BJ (cell line): ENCODE measurements around the gene RBMS3. TPM values are rescaled to one million over a fixed set of nuclear protein-coding genes. Genes with fewer than 3 reads are reported as not detected.

ENCODE experiments used
- CTCF ChIA-PET: fragments of 350-600 bp; formaldehyde crosslinking; extraction: SDS; loops from one replicate; lab custom pipeline; 2021; ENCODE audit warnings: antibody characterized with exemption, inconsistent platforms; lab: Yijun Ruan, JAX
- POLR2A ChIA-PET: fragments of 300-600 bp; sonication (Branson Sonifier 250); formaldehyde crosslinking; extraction: SDS; loops from one replicate; lab custom pipeline; 2021; ENCODE audit warnings: antibody characterized with exemption; lab: Charles Lee
- DNase-seq: peaks from one replicate; pipeline ENCODE4 v3.0.0-alpha.2; 2011; ENCODE audit warnings: low read depth
- H3K27me3 ChIP-seq: 2 replicates; pipeline ENCODE4 v1.6.0; 2011; ENCODE audit warnings: low read length; ENCODE audit not compliant: control insufficient read depth, insufficient read depth
- H3K36me3 ChIP-seq: 2 replicates; pipeline ENCODE4 v1.5.1; 2011; ENCODE audit warnings: low read length; ENCODE audit not compliant: control insufficient read depth, insufficient read depth
- H3K4me3 ChIP-seq: 2 replicates; pipeline ENCODE4 v1.5.1; 2011; ENCODE audit warnings: low read depth, mild to moderate bottlenecking, control low read depth, low read length
- CTCF ChIP-seq: IDR thresholded peaks from 2 replicates; pipeline ENCODE4 v1.5.1; 2011; ENCODE audit warnings: low read depth, mild to moderate bottlenecking, control low read depth, inconsistent platforms, low read length, moderate library complexity; ENCODE audit not compliant: insufficient read depth
- polyA plus RNA-seq: library from polyadenylated mRNA; depleted of rRNA; stranded (reverse); fragments of >200 nt; gene quantifications from 2 replicates; pipeline ENCODE4 v1.2.3, GENCODE V29; 2011

Gene RBMS3
- polyA plus RNA-seq, 1 experiment = 14.5 TPM

DNA sequence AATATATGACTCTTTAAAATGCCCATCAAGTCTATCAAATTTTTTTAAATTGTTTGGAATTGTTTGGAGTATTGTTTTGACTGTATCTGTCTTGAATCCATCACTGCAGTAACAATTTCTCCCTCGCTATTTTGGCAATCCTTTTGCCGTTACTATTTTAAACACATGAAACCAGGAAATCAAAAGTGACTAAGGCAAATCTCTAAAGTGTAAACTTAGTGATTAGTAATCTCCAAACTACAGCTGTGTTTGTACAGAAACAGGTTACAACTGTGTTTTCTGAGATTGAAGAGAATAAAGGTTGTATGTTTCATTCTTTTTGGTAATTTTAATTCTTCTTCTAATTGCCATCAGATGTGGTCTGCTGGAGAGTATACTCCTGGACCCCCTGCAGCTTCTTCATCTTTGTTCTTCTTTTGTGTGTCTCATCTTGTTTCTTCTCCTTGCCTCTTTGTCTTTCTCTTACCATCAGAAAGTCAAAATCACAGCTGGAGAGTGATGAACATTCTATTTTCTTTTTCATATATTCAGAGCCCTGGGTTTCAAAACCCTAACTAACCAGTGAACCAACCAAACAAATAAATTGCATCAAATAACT is 465.4 kb downstream of the RBMS3 start:
- no peak overlapping the region for H3K4me3 ChIP-seq
- H3K27me3 ChIP-seq = no peaks in the 10 kb centered on the region
- H3K36me3 ChIP-seq = peaks cover 2% of the 10 kb centered on the region; the same call in 1 of the 2 replicates
- DNase-seq = no peak
- POLR2A ChIA-PET = no interaction called here
- CTCF ChIA-PET = no interaction called here
- TF ChIP-seq CTCF = no peak

- no peak for DNase-seq
- no peaks in the 10 kb centered on the region for H3K36me3 ChIP-seq
- H3K27me3 ChIP-seq = no peaks in the 10 kb centered on the region
- ChIA-PET CTCF (no interaction called here), POLR2A (no interaction called here)
- no peak for TF ChIP-seq CTCF
- no peak overlapping the region for H3K4me3 ChIP-seq
Measured at GRCh38 chr3:29747991-29748390, 467.1 kb downstream of the RBMS3 start.

DNA sequence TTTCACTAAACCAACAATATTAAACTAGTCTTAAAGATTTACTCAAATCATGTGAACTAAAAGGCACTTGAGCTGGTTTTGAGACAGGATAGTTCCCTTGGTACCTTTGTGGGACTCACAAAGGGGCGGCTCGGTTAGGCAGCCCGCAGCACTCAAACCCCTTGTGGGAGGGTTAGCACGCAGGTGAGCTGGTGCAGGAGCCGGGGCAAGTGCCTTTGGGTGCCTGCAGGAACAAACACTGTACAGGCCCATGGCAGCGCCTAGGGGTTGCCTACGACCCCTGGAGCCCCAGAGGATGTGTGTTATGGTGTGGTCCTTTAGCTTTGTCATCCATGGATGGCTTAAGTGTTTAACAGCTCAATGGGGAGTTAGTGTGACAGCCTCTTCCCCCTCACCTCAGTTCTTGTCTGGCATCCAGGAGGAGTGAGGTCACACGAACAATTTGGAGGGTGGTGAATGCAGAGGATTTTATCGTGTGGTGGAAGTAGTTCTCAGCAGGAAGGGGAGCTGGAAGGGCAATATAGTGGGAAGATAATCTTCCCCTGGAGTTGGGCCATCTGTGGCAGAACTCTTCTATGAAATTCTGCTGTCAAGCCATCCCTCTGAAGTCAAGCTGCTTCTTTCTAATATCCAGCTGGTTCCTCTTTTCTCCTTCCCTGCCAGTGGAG is 470.9 kb downstream of the RBMS3 start:
- DNase-seq = no peak
- Histone ChIP-seq H3K4me3 (no peak overlapping the region), H3K36me3 (no peaks in the 10 kb centered on the region), H3K27me3 (no peaks in the 10 kb centered on the region)
- no peak for TF ChIP-seq CTCF
- ChIA-PET POLR2A (no interaction called here), CTCF (no interaction called here)

DNA sequence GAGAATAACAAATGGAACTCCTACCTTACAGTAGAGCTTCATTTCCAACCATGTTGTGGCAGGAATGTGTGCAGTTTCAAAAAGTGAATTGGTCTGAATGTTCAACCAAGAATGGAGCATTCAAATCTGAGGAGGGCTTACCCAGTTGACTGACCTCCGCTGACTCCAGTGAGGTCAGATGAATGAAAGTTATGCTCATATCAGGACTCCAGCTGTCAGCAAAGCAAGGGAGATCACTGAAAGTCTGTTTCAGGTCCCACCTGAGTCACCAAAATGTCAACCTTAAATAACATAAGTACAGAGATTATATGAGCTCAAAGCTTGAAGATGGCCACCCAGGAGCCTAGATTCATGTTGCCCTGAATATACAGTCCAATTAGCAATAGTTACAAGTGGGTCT is 473.5 kb downstream of the RBMS3 start:
- ChIA-PET CTCF (interaction anchor here (0.7 to 0.8 kb wide), 2 partner anchors 15 to 24 kb away, joined by 3 read pairs; no protein-coding TSS in a partner anchor), POLR2A (no interaction called here)
- DNase-seq = no peak
- Histone ChIP-seq H3K36me3 (no peaks in the 10 kb centered on the region), H3K4me3 (no peak overlapping the region), H3K27me3 (no peaks in the 10 kb centered on the region)
- no peak for TF ChIP-seq CTCF

DNA sequence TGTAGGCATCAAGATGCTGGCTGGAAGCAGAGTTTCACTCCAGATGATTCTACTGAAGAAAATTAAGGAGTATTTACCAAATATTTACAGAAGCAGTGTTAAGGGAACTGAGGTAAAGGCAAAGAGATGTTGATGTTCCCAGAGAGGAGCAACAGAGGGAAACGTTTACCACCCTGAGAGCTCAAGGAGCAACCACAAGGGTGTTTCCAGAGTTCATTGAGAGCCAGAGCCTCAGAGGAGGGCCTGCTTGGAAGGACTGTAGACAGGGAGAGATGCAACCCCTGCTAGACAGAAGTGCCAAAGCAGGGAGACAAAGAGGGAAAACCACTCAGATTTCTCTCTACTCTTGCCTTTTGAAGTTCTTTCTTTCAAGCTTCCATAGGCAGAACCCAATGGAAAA is 474.5 kb downstream of the RBMS3 start:
- CTCF ChIA-PET = no interaction called here
- no peaks in the 10 kb centered on the region for H3K36me3 ChIP-seq
- no peaks in the 10 kb centered on the region for H3K27me3 ChIP-seq
- DNase-seq = no peak
- no peak overlapping the region for H3K4me3 ChIP-seq
- POLR2A ChIA-PET = no interaction called here
- TF ChIP-seq CTCF = no peak
